Keratinocyte (primary cell): ENCODE results near the gene SUGCT. TPM values are rescaled to one million over a fixed set of nuclear protein-coding genes. Genes with fewer than 3 reads are reported as not detected.

Source experiments
- DNase-seq: peaks from one replicate; pipeline ENCODE4 v3.0.0-alpha.2; 2011; ENCODE audit warnings: low read depth, missing footprints, low spot score
- FAIRE-seq: peaks from 2 replicates; lab custom pipeline; 2011; peaks lifted over from hg19 to GRCh38; lab: Jason Lieb, UNC
- H2AFZ ChIP-seq: 2 replicates; pipeline ENCODE4 v1.6.0; 2012; ENCODE audit warnings: low read length, control low read depth, inconsistent platforms; ENCODE audit not compliant: control insufficient read depth
- H3K27ac ChIP-seq: 2 replicates; pipeline ENCODE4 v1.5.1; 2011; ENCODE audit warnings: low read length; ENCODE audit not compliant: control insufficient read depth, insufficient read depth
- H3K27me3 ChIP-seq: 3 replicates; pipeline ENCODE4 v1.6.0; 2011; ENCODE audit warnings: low read length; ENCODE audit not compliant: control insufficient read depth, insufficient read depth; ENCODE audit errors: extremely low read depth
- H3K36me3 ChIP-seq, 2 experiments: 2 replicates in 1 of 2; 3 replicates in 1 of 2; pipeline ENCODE4 v1.5.1; 2011; ENCODE audit warnings: low read length in 2 of 2, mild to moderate bottlenecking in 1 of 2; ENCODE audit not compliant: control insufficient read depth in 2 of 2, insufficient read depth in 2 of 2; ENCODE audit errors: extremely low read depth in 1 of 2
- H3K4me1 ChIP-seq: 3 replicates; pipeline ENCODE4 v1.5.1; 2011; ENCODE audit warnings: low read length; ENCODE audit not compliant: control insufficient read depth, insufficient read depth; ENCODE audit errors: extremely low read depth
- H3K4me2 ChIP-seq: 3 replicates; pipeline ENCODE4 v1.6.0; 2011; ENCODE audit warnings: low read depth, low read length; ENCODE audit not compliant: control insufficient read depth, insufficient read depth; ENCODE audit errors: extremely low read depth
- H3K4me3 ChIP-seq, 3 experiments: fragments of 200-600 bp in 1 of 3; sonication (generic) in 1 of 3; 2 replicates in 2 of 3; 3 replicates in 1 of 3; pipeline ENCODE4 v1.5.1; 2011 to 2016; ENCODE audit warnings: low read length in 3 of 3, mild to moderate bottlenecking in 3 of 3, control low read depth in 2 of 3, inconsistent platforms in 1 of 3, low read depth in 1 of 3, mixed read lengths in 1 of 3, mixed run types in 1 of 3, moderate library complexity in 1 of 3; ENCODE audit not compliant: control insufficient read depth in 2 of 3, insufficient read depth in 2 of 3; ENCODE audit errors: extremely low read depth in 1 of 3
- H3K79me2 ChIP-seq: 2 replicates; pipeline ENCODE4 v1.6.0; 2012; ENCODE audit warnings: low read length; ENCODE audit not compliant: control insufficient read depth, insufficient read depth
- H3K9ac ChIP-seq: 3 replicates; pipeline ENCODE4 v1.6.0; 2011; ENCODE audit warnings: low read length; ENCODE audit not compliant: control insufficient read depth, insufficient read depth; ENCODE audit errors: extremely low read depth
- H3K9me1 ChIP-seq: 3 replicates; pipeline ENCODE4 v1.6.0; 2011; ENCODE audit warnings: low read length; ENCODE audit not compliant: control insufficient read depth, insufficient read depth; ENCODE audit errors: extremely low read depth
- H3K9me3 ChIP-seq: 2 replicates; pipeline ENCODE4 v1.5.1; 2012; ENCODE audit warnings: low read depth, low read length; ENCODE audit not compliant: control insufficient read depth
- H4K20me1 ChIP-seq: 3 replicates; pipeline ENCODE4 v1.6.0; 2011; ENCODE audit warnings: low read length; ENCODE audit not compliant: control insufficient read depth, insufficient read depth; ENCODE audit errors: extremely low read depth
- CTCF ChIP-seq, 3 experiments: IDR thresholded peaks in 1 of 3; conservative IDR thresholded peaks in 1 of 3; optimal IDR thresholded peaks in 1 of 3; 2 replicates in 2 of 3; 3 replicates in 1 of 3; pipeline versions ENCODE3 to v1.5.1; 2011; ENCODE audit warnings: low read length in 3 of 3, mild to moderate bottlenecking in 3 of 3, moderate library complexity in 2 of 3, control low read depth in 1 of 3, inconsistent platforms in 1 of 3; ENCODE audit not compliant: insufficient read depth in 2 of 3; ENCODE audit errors: extremely low read depth in 1 of 3
- EZH2 ChIP-seq: IDR thresholded peaks from one replicate; pipeline ENCODE4 v1.6.1; 2012; ENCODE audit warnings: inconsistent platforms, mild to moderate bottlenecking, low read length, moderate library complexity
- dilution Hi-C: fragments of 300-500 bp; cut with MboI; formaldehyde crosslinking; loops from one replicate; pipeline ENCODE4 v1.7.0; 2020; ENCODE audit warnings: low sequenced_read_pairs; ENCODE audit not compliant: extremely low pct_ligation_motif_present
- polyA plus RNA-seq, 5 experiments: library from polyadenylated mRNA; depleted of rRNA in 3 of 5; stranded (reverse) in 3 of 5; stranded (forward) in 1 of 5; unstranded in 1 of 5; fragments of >200 nt; gene quantifications; 1 replicate in 1 of 5; 2 replicates in 3 of 5; 3 replicates in 1 of 5; pipeline versions ENCODE4 v1.2.1 to v1.2.3, GENCODE V29; 2011 to 2012; ENCODE audit warnings: missing spikeins in 2 of 5, low read depth in 1 of 5, low replicate concordance in 1 of 5

The SUGCT gene
- polyA plus RNA-seq, 1 donor (not counting 4 experiments of a cell fraction or from before 2014, with no cell fraction given): 134 TPM

DNA sequence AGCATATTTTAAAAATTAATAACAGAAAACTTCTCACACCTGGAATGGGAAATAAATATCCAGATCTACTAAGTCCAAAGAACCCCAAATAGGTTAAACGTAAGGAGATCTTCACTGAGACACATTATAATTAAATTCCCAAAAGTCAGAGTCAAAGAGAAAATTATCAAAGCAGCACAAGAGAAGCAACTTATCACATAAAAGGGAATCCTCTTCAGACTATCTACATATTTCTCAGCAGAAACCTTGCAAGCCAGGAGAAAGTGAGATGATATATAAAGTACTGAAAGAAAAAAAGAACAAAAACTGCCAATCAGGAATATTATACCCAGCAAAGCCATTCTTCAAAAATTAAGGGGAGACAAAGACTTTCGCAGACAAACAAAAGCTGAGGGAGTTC lies 756.4 kb downstream of the SUGCT start:
- Histone ChIP-seq H3K36me3 (no peaks in the 10 kb centered on the region), H4K20me1 (no peaks in the 10 kb centered on the region), H3K79me2 (no peaks in the 10 kb centered on the region), H2AFZ (no peak overlapping the region), H3K4me3 (no peak overlapping the region), H3K9me1 (no peaks in the 10 kb centered on the region), H3K4me2 (no peak overlapping the region), H3K27me3 (no peaks in the 10 kb centered on the region), H3K4me1 (peaks cover 8% of the 10 kb centered on the region), H3K9me3 (no peaks in the 10 kb centered on the region), H3K27ac (no peak overlapping the region), H3K9ac (no peak overlapping the region)
- dilution Hi-C loops: no loop called here
- no peak for DNase-seq
- no peak for FAIRE-seq
- TF ChIP-seq CTCF (optimal IDR thresholded peaks at IDR 0.05 in 1 of 3, IDR thresholded peaks at IDR 0.05 in 1 of 3, conservative IDR thresholded peaks at IDR 0.05 in 1 of 3; ENCODE audit: extremely low read depth in 1 of 3, insufficient read depth in 2 of 3, low read length in 3 of 3): no peak
- no peak for TF ChIP-seq EZH2

- DNase-seq: peak; percentile 89
- TF ChIP-seq CTCF (optimal IDR thresholded peaks at IDR 0.05 in 1 of 3, IDR thresholded peaks at IDR 0.05 in 1 of 3, conservative IDR thresholded peaks at IDR 0.05 in 1 of 3; ENCODE audit: extremely low read depth in 1 of 3, insufficient read depth in 2 of 3, low read length in 3 of 3): peak in 1 of 3 experiments; percentile 3
- TF ChIP-seq EZH2: no peak
These were observed 764.3 kb downstream of the SUGCT start for GRCh38 chr7:40899151-40899550.

More at GRCh38 chr7:40899151-40899550, 764.3 kb downstream of the SUGCT start:
- peak overlapping the region; percentile 20 for H2AFZ ChIP-seq
- no peaks in the 10 kb centered on the region for H3K9me1 ChIP-seq
- peak; percentile 90 for FAIRE-seq
- dilution Hi-C loops: no loop called here
- H3K27ac ChIP-seq: peak overlapping the region; percentile 86
- peak overlapping the region; percentile 6 to 15 (median 14) for H3K4me3 ChIP-seq
- H3K4me1 ChIP-seq: peaks cover 16% of the 10 kb centered on the region
- peak overlapping the region; percentile 72 for H3K9ac ChIP-seq
- no peaks in the 10 kb centered on the region for H4K20me1 ChIP-seq
- peak overlapping the region; percentile 71 for H3K4me2 ChIP-seq
- H3K36me3 ChIP-seq: no peaks in the 10 kb centered on the region
- peaks cover 2% of the 10 kb centered on the region for H3K9me3 ChIP-seq
- H3K79me2 ChIP-seq: no peaks in the 10 kb centered on the region
- no peaks in the 10 kb centered on the region for H3K27me3 ChIP-seq
